ENCODE results near the gene WDR45B.
"Not testable (repeated sequence)": the region's sequence is repeated elsewhere in the genome, so short reads cannot be mapped to it uniquely, and the experiment has no call there.

DNA sequence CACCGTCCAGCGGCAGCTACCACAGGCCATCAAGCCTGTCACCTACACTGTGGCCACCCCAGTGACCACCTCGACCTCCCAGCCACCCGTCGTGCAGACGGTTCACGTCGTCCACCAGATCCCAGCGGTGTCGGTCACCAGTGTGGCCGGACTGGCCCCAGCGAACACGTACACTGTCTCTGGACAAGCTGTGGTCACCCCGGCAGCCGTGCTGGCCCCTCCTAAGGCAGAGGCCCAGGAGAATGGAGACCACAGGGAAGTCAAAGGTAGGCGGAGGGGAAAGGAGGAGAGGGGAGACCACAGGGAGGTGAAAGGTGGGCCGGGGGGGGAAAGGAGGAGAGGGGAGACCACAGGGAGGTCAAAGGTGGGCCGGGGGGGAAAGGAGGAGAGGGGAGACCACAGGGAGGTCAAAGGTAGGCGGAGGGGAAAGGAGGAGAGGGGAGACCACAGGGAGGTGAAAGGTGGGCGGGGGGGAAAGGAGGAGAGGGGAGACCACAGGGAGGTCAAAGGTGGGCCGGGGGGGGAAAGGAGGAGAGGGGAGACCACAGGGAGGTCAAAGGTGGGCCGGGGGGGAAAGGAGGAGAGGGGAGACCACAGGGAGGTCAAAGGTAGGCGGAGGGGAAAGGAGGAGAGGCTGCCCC, 62.2 kb downstream of the WDR45B start:
- TF ChIP-seq POLR2A, CTCF (IDR thresholded peaks at IDR 0.05): not testable (repeated sequence)
